GM19455 (cell line): ENCODE measurements around the gene KIAA0513.
"Not testable (repeated sequence)": the region's sequence is repeated elsewhere in the genome, so short reads cannot be mapped to it uniquely, and the experiment has no call there.

Experiments
- ATAC-seq: cut with Tn5 transposase; IDR thresholded peaks from one replicate; pipeline ENCODE4 v1.9.1; 2021; ENCODE audit not compliant: unreplicated experiment

KIAA0513 gene

DNA sequence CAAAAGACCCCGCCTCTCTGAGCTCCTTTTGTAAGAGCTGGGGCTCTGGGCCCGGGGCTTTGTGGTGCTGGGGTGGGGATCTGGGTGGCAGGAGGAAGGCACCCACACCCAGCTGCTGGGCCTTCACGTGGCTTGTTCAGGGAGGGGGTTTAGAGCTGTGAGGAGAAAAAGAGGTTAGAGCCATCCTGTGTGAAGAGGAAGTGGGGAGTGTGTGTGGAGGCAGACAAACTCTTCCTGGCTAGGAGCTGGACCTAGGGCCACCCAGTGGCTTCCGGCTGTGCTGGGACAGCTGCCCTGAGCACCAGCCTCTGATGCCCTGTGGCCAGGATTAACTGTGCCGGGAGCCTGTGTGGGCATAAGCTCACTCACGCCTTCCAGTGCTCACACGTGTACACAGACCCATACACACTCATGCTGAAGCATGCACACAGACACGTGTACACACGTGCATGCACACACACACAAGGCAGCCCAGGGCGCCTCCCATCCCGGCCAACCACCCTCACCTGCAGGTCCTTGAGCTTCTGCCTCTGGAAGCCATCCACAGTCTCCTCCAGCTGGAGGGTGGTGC lies 77.3 kb downstream of the KIAA0513 start:
- ATAC-seq = no peak

DNA sequence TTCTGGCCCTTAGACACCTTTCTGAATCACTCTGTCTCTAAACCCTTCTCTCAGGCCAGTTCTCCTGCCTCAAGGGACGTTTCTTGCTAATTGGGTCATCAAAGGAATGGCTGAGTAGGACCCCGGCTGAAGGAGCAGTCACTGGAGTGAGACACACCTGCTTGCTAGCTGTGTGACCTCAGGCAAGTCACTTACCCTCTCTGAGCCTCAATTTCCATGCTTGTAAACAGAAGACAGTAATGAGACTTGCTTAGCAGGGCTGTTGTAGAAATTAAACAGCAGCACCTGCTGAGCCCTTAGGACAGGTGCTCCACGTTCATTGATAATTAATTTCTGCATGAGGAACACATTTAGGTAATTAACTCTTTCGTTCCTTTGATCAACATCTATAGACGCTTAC lies 77.9 kb downstream of the KIAA0513 start:
- ATAC-seq = no peak

DNA sequence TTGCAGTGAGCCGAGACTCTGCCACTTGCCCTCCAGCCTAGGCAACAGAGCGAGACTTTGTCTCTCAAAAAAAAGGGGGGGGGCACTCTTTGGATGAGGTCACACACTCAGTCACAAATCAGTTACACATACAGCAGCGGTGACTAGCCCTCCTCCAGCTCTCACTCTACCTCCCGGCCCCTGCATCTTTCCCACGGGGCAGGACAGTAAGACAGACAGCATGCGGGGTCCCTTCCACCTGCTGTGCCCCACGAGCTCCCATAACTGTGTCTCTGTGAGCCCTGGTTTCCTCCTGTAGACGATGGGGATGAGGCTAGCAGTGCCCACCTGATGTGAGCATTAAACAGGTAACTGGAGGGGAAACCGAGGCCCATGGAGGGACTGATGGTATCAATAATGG lies 79.5 kb downstream of the KIAA0513 start:
- ATAC-seq = no peak

DNA sequence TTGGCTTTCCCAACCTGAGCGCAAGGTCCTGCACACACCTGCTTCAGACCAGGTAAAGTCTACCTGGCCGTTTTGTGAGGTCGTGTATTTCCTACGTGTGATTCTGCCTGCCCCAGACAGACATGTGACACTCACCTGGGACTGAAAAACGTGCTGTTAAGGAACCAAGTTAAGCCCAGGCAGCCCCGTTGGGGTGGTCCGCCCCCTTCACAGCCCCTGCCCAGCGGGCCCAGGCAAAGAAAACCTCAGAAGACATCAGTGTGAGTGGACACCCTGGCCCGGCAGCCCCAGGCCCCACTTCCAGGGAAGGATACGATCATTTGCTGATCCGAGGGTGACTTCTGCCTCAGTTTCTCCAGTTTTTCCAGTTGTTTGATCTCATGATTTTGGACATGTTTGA lies 79.9 kb downstream of the KIAA0513 start:
- ATAC-seq = no peak

DNA sequence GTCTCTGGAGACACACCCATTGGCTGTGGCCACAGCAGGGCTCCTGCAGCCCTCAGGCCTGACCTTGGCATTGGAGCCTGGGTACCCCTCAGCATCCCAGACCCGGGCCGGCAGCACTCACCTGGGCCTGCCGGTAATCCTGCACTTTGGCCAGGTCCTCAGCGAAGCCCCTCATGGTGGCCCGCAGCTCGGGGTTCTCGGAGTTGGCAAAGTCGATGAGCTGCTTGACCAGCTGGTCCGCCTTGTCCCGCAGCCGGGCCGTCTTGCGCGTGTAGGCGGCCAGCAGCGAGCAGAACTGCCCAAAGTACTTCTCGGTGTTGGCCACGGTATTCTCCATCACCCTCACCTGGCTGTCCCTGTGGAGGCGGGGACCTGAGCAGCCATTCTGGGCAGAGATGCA lies 82.5 kb downstream of the KIAA0513 start:
- no peak for ATAC-seq

DNA sequence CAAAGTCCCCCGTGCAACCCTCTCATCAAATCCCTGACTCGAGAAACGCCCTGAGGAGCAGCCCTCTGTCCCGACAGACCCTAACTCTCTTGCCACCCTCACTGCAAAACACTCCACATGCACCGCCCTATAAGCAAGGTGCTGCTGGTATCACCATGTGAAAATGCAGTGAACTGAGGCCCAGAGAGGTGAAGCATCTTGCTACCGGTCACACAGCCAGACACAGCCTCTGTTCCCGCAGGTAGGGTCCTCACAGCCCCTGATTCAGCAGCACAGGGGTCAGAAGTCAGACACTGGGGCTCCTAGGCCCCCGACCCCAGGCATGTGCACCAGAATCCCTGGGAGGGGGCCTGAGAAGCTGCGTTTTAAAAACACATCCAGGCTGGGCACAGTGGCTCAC lies 83.6 kb downstream of the KIAA0513 start:
- no peak for ATAC-seq

DNA sequence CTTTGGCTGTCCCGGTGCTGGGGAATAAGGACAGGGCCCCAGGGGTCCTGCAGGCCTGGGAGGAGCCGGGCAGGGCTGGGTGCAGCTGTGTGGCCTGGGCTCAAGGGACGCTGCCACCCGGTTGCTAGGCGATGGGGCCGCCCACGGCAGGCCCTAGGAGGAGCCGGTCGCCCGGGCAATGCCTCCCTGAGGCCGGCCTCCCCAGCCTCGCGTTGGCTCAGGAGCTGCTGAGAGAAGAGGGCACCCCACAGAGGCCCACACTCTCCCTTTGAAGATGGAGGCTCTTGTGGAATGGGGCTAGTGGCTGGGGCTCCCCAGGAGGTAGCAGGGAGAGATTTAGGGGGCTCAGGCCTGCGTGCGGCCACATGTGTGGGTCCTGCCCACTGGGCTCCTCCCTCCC lies 84.8 kb downstream of the KIAA0513 start, which contains the start of gene CIBAR2:
CIBAR2 (minus strand) TSS at position 109 of the 400 bp plus-strand sequence. CDS start 120 bp downstream, outside the sequence.
- no peak for ATAC-seq

DNA sequence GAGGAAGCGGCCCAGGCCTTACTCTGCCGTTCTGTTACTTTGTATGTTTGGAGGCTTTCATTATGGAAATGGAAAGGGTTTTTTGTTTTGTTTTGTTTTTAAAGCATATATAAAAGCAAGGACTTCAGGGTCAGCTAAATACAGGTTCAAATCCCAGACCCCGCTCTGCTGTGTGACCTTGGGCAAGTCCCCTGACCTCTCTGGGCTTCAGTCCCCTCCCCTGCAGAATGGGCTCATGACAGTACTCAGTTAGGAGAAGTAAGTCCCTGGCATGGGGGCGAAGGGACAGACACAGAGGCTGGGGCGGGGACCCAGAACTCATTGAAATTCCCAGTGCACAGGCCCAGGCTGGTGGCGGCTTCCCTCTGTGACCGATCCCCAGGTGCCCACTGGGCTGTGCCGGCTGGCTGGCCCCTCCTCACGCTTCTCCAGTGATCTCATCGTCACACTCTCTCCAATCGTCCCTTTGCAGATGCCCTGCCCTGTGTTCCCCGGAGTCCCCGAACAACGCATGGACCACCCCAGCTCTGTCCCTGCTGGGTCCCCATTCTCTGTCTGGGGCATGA lies 85.7 kb downstream of the KIAA0513 start:
- ATAC-seq = no peak

DNA sequence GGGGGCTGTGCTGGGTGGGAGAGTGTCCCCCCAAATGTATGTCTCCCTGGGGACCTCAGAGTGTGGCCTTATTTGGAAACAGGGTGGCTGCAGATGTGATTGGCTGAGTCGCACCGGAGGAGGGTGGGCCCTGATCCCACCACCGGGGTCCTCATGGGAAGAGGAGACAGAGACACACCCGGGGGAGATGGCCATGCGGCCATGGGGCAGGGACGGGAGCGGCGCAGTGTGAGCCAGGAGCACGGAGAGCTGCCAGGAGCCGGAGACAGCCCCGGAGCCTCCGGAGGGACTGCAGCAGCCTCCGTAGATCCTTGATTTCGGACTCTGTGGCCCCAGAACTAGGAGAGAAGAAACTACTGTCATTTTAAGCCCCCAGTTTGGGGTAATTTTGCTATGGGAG lies 86.3 kb downstream of the KIAA0513 start:
- ATAC-seq = no peak

DNA sequence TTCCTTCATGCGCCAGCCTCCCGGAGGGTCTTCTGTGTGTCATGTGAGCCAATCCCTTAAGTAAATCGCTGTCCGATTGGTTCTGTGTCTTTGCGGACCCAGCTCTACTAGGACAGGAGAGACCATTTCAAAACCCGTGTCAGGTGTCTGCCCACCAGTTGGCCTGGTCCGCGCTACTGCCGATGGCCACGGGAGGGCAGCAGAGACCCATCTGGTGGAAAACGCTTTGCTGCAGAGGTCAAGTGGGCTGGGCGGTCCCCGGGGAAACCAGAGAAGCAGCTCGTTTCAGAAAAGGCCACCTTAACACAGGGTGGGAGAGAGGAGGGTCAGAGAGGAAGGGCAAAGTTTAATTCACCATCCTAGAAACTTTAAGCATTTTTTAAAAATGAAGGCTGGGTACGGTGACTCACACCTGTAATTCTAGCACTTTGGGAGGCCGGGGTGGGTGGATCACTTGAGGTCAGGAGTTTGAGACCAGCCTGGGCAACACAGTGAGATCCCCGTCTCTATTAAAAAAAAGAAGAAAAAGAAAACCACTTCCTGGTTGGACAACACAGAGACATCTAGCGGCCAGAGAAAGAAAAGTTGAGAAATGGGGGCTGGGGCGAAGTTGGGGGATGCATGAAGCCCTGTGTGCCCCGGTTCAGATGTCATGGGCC lies 87.4 kb downstream of the KIAA0513 start:
- ATAC-seq = no peak

DNA sequence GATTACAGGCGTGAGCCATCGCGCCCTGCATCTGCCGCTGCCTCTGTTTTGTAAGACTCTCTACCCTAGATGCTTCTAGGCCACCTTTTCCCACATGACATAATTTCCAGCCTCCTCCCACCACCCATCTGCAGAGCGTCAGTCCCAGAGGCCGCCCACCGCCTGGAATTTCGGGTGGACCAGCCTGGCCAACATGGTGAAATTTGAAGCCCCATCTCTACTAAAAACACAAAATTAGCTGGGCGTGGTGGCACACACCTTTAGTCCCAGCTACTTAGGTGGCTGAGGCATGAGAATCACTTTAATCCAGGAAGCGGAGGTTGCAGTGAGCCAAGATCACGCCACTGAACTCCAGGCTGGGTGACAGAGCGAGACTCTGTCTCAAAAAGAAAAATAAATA lies 89.8 kb downstream of the KIAA0513 start:
- ATAC-seq = no peak

DNA sequence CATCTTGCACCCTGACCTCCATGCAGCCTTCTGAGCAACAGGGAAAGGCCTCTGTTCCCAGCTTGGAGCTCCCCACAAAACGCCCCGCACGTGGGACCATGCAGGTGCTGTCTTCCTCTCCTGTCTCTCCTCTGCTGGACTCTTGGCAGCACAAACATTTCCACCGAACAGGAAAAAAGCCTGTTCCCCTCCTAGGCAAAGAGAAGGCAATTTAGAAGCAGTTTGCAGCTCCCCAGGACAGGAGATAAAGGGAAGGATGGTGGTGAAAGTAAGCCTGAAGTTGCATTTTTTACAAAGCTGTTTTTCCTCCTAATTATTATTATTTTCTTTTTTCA lies 92.4 kb downstream of the KIAA0513 start:
- ATAC-seq = no peak

DNA sequence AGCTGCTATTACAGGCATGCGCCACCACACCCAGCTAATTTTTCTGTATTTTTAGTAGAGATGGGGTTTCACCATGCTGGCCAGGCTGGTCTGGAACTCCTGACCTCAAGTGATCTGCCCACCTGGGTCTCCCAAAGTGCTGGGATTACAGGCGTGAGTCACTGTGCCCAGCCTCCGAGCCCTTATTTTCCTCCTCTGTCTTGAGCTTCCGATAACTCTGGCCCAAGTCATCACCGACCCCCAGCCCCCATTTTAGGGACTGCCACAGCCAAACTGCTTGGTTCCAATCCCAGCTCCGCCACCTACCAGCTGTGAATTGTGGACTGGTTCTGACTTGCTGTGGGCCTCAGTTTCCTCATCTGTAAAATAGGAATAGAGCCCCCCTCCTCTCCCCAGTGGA lies 95.8 kb downstream of the KIAA0513 start:
- not testable (repeated sequence) for ATAC-seq

DNA sequence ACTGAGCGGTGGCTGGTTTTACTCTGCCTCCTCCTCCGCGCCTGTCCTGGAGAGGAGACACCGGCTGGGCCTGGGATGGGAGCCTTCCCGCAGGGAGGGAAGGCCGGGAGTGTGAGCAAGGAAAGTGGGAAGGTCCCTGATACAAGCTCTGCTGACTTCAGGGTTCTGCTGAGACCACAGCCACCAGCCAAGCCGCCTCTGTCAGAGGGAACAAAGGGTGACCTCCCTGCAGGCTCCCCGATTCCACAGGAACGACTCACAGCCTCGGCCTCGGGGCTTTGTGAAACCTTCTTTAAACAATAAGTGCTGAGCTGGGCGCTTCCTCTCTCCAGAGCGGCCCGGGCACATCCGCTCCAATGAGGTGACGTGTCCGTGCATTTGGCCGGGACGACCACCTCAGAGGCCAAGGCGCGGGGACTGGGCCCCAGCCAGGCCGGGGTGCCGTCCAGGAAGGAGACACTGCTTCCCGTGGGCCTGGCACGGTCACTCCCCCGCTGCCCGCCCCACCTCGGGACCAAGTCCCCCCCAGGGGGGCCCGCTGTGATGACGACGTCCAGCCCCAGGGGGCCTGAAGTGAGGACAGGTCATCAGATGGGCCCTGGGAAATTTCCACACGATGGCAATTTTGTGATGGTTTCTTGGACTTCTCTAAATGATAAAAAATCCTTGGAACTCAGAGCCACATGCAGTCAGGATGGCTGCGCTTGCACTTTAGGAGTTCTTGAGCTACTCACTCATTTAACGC lies 96.5 kb downstream of the KIAA0513 start:
- no peak for ATAC-seq

DNA sequence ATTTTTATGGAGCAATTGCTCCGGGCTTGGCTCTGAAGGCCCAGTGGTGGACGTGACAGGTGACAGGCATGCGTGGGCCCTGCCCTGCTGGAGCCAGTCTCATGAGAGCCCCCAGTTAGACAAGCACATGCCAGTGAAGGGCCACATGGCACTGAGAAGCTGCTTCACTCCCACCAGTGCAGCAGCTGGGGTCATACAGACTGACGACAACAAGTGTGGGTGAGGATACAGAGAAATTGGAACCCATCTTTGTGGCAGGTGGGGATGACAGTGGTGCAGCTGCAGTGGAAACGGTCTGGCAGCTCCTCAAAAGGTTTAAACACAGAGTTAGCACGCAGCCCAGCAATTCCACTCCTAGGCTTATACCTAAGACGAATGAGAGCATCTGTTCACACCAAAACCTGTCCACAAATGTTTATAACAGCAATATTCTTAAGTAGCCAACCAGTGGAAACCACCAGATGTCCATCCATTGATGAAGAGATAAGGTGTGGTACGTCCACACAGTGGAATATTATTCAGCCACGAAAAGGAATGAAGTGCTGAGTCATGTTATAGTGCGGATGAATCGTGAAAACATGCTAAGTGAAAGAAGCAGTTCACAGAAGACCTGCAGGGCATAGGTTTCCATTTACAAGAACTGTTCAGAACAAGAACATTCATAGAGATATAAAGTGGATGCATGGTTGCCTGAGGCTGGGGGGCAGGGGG lies 97.2 kb downstream of the KIAA0513 start:
- no peak for ATAC-seq

DNA sequence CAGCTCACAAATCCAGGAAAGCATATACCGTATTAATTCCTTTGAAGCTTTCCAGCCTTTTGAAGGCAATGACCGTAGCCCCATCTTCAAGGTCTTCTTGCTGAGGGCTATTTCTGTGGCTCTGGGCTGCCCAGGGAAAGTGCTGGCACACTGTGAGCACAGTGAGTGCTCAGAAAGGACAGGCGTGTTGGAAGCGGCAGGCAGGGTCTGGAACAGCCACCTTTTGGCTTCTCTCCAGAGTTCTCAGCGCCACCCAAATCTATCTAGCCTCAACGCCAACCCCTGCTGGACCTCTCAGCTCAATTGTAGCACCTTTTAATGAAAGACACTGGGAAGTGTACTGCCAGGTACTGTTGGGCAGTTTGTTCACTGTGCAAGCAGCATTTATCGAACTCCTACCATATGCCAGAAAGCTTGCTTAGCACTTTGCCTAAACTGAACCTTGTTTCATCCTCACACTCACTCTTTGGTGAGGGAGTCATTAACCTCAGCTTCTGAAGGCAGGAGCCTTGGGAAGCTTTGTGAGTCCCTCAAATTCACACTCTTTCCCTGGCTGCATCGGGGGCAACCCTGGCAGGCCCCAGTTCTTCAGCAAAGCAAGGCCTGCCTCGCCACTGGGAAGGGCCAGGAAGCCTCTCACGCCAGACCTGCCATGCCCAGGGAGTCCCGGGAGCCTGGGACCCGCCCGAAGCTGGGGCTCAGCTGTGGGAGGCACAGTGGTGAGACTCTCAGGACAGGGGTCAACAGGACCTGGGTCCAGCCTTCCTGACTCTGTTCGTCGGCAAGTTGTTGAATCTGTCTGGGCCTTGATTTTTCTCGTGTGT lies 98.2 kb downstream of the KIAA0513 start:
- no peak for ATAC-seq

DNA sequence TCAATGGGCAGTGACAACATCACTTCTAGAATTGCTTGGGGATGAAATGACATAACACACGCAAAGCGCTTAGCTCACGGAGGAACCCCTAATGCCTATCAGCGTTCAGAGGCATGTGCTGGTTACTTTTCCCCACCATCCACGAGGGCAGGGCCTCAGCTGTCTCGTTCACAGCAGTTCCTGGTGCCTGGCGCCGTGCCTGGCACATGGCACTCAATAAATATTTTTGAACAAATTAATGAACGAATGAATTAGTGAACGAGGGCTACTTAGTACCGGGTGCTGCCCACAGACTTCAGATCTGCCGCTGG lies 98.8 kb downstream of the KIAA0513 start:
- no peak for ATAC-seq

DNA sequence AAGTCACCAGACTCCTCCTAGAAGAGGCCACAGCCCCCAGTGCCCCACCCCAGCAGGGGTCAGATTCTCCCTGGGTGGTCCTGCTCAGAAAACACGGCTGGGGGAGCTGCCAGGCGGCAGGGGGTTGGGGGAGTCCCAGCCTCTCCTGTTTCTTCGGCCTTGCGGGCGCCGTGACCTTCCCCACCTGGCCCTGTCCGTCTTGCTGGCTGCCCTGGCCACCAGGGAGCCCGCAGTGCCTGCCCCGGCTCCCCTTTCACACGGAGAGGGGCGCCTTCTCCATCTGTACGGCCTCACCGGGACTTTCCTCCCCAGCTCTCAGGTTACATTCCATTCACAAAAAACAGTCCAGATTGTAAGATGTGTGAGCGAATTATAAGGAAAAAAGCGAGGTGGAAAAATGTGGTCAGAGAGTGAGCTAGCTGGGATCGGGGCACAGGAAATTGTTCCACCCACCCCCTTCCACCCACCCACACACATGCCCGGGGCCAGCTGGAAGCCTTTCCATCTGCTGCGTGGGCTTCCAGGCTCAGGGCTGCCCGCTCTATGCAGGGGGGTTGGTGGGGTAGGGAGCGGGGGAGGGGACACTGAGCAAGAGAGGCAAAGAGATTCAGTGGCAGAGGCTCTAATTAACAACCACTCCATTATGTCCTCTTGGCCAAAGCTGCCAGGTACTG lies 99.2 kb downstream of the KIAA0513 start:
- ATAC-seq = no peak

DNA sequence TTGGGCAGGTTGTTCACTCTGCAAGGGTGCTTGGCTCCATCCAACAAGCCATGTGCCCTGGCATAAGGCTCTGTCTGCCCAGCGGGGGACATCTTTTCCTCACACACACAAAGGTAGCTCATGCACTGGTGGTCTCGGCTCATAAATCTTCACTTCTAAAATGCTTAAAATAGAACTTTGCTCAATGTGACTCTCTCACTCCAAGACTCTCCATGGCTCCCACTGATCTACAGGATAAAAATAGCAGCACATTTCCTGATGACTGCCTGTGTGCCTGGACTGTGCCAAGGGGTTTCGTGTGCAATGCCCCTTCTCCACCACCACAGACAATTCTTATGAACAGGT lies 99.8 kb downstream of the KIAA0513 start:
- no peak for ATAC-seq

DNA sequence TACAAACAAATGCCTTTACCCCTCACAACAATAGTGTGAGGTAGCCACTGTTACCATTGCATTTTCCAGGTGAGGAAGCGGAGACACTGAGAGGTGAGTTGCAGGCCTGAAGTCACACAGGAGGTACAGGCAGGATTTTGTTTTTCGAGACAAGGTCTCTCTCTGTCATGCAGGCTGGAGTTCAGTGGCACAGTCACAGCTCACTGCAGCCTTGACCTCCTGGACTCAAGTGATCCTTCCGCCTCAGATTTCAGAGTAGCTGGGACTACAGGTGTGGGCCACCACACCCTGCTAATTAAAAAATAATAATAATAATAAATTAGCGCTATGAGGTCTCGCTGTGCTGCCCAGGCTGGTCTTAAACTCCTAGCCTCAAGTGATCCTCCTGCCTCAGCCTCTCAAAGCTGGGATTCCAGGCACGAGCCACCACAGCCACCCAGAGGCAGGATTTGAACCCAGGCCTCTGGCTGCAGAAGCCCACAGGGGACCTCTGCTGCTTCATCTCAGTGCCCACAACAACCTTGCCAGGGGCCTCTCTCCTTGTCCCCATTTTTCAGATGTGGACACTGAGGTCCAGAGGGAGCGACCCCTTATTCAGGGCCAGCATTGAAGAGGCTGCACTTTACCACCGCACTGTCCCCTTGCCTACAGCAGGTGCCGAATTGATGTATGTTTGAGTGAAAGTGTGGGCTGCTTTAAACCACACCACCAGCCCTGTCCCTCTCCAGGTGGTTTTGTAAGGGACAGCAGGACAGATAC lies 100.7 kb downstream of the KIAA0513 start:
- ATAC-seq = no peak
